Fibroblast of lung (primary cell): Measurements from ENCODE around the gene RHBG.

Source experiments
- EZH2 ChIP-seq: IDR thresholded peaks from 2 replicates; pipeline ENCODE4 v1.5.1; 2012; ENCODE audit warnings: low read length, control low read depth, mild to moderate bottlenecking; ENCODE audit errors: missing control alignments
- TF ChIP-seq, protein P1 (sequence below), 2 donors: IDR thresholded peaks in 1 of 2; conservative IDR thresholded peaks in 1 of 2; 1 replicate in 1 of 2; 2 replicates in 1 of 2; pipeline ENCODE4 v1.5.1; 2011 to 2012; ENCODE audit warnings: low read length in 2 of 2, control low read depth in 1 of 2, inconsistent platforms in 1 of 2, low read depth in 1 of 2, mild to moderate bottlenecking in 1 of 2

- no peak for TF ChIP-seq EZH2
- TF ChIP-seq, protein P1, sequence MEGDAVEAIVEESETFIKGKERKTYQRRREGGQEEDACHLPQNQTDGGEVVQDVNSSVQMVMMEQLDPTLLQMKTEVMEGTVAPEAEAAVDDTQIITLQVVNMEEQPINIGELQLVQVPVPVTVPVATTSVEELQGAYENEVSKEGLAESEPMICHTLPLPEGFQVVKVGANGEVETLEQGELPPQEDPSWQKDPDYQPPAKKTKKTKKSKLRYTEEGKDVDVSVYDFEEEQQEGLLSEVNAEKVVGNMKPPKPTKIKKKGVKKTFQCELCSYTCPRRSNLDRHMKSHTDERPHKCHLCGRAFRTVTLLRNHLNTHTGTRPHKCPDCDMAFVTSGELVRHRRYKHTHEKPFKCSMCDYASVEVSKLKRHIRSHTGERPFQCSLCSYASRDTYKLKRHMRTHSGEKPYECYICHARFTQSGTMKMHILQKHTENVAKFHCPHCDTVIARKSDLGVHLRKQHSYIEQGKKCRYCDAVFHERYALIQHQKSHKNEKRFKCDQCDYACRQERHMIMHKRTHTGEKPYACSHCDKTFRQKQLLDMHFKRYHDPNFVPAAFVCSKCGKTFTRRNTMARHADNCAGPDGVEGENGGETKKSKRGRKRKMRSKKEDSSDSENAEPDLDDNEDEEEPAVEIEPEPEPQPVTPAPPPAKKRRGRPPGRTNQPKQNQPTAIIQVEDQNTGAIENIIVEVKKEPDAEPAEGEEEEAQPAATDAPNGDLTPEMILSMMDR (conservative IDR thresholded peaks at IDR 0.05 in 1 of 2, IDR thresholded peaks at IDR 0.05 in 1 of 2; ENCODE audit: low read depth in 1 of 2, low read length in 2 of 2), result no peak
Observed at GRCh38 chr1:156391366-156391677, 22.3 kb downstream of the RHBG start.
